ENCODE results near the gene OR4C15.

The OR4C15 gene

GRCh38 chr11:55554169-55554568 is at the start of gene OR4C15:
OR4C15 (plus strand) TSS chr11:55554469; CDS start chr11:55554469, 0 bp downstream.
- Mint-ChIP-seq H3K4me3 (no peak within 1 kb of the TSS), H3K36me3 (ENCODE audit: low read depth) (no peaks in the 10 kb centered on the region), H3K9me3 (peaks cover 26% of the 10 kb centered on the region), H3K27me3 (no peaks in the 10 kb centered on the region), H3K4me1 (ENCODE audit: low read depth) (no peaks in the 10 kb centered on the region), H3K27ac (no peak within 1 kb of the TSS)

DNA sequence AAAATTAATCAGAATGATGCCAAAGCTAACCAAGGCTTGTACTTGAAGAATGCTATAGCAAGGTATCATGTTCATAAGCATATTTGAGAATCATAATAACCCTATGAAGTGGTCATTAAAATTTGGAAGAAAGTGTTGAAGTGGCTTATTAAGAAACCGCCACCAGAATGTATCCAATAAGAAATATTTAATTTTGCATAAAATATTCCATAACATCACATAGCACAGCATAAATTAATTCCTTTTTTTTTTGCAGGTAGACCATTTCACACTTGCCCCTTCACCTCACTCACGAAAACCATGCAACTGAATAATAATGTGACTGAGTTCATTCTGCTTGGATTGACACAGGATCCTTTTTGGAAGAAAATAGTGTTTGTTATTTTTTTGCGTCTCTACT is 17.6 kb downstream of the OR4C15 start, which contains the start of gene OR4C16:
OR4C16 (plus strand) TSS at position 301 of the 400 bp plus-strand sequence; CDS start at position 301, 0 bp downstream.
- Mint-ChIP-seq H3K9me3 (peaks cover 28% of the 10 kb centered on the region), H3K4me3 (no peak within 1 kb of the TSS), H3K27me3 (no peaks in the 10 kb centered on the region), H3K4me1 (ENCODE audit: low read depth) (no peaks in the 10 kb centered on the region), H3K36me3 (ENCODE audit: low read depth) (no peaks in the 10 kb centered on the region), H3K27ac (no peak within 1 kb of the TSS)

DNA sequence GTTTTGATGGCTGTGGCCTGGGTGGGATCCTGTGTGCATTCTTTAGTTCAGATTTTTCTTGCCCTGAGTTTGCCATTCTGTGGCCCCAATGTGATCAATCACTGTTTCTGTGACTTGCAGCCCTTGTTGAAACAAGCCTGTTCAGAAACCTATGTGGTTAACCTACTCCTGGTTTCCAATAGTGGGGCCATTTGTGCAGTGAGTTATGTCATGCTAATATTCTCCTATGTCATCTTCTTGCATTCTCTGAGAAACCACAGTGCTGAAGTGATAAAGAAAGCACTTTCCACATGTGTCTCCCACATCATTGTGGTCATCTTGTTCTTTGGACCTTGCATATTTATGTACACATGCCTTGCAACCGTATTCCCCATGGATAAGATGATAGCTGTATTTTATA is 18.3 kb downstream of the OR4C15 start:
- Mint-ChIP-seq H3K4me3 (no peak overlapping the region), H3K4me1 (ENCODE audit: low read depth) (no peaks in the 10 kb centered on the region), H3K27me3 (no peaks in the 10 kb centered on the region), H3K9me3 (peaks cover 31% of the 10 kb centered on the region), H3K27ac (no peak overlapping the region), H3K36me3 (ENCODE audit: low read depth) (no peaks in the 10 kb centered on the region)

All from stimulated activated naive CD8-positive, alpha-beta T cell treated with anti-CD3 and anti-CD28 coated beads, Interleukin-15, Interleukin-2, amounts not matched to agents 100 ng/mL and 50 ng/mL, for 24 hours (primary cell).